GM12892 (cell line): ENCODE measurements around the gene TSBP1.

Experiments
- POLR2A ChIP-seq: IDR thresholded peaks from 2 replicates; pipeline ENCODE4 v1.6.1; 2011; ENCODE audit warnings: low read depth, low read length, control low read depth
- POLR2AphosphoS5 ChIP-seq: IDR thresholded peaks from 2 replicates; pipeline ENCODE4 v1.6.1; 2011; ENCODE audit warnings: low read depth, low read length, control low read depth
- TAF1 ChIP-seq: IDR thresholded peaks from 2 replicates; pipeline ENCODE4 v1.6.1; 2011; ENCODE audit warnings: low read depth, mild to moderate bottlenecking, control low read depth, low read length, borderline replicate concordance

DNA sequence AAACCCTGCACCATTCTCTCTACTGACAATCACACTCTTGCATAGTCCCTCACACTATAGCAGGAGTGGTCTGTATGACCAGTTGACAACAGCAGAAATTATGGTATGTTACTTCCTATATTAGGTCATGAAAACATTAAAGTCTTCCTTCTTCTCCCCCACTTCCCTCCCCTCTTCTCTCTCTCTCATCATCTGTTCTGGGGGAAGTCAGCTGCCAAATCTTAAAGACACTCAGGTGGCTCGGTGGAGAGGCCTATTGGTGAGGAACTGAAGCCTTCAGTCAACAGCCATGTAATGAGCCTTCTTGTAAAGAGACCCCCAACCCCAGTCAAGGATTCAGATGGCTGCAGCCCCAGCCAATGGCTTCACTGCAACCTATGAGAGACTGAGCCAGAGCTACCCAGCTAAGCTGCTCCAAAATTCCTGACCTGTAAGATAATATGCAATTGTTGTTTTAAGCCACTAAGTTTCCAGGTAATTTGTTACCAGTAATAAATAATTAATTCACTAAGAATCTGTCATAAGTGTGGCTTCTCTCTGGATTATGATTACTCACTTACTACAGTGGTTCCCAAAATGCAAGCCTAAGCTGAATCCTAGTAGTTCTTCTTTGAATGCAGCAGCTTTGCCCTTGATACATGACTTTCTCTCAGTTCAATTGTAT is 11.2 kb upstream of the TSBP1 start:
- TF ChIP-seq POLR2AphosphoS5, result no peak
- no peak for TF ChIP-seq TAF1
- TF ChIP-seq POLR2A, result no peak
